Breast epithelium (tissue), 3 donors: ENCODE results near the gene C5AR1.

ENCODE experiments used
- POLR2A ChIP-seq: fragments of 450-650 bp; IDR thresholded peaks from one replicate; pipeline ENCODE4 v1.6.1; 2016; ENCODE audit warnings: antibody characterized with exemption, mild to moderate bottlenecking, moderate library complexity
- POLR2AphosphoS5 ChIP-seq, 3 donors: sonication (generic); formaldehyde crosslinking; IDR thresholded peaks; one replicate each; pipeline ENCODE4 v1.6.1; 2017; ENCODE audit warnings: antibody characterized with exemption in 3 of 3
- TF ChIP-seq, protein P1 (sequence below), 3 donors: fragments of 450-650 bp; IDR thresholded peaks; one replicate each; pipeline ENCODE4 v1.5.1; 2016 to 2017; ENCODE audit warnings: antibody characterized with exemption in 3 of 3, mild to moderate bottlenecking in 3 of 3, moderate library complexity in 3 of 3

DNA sequence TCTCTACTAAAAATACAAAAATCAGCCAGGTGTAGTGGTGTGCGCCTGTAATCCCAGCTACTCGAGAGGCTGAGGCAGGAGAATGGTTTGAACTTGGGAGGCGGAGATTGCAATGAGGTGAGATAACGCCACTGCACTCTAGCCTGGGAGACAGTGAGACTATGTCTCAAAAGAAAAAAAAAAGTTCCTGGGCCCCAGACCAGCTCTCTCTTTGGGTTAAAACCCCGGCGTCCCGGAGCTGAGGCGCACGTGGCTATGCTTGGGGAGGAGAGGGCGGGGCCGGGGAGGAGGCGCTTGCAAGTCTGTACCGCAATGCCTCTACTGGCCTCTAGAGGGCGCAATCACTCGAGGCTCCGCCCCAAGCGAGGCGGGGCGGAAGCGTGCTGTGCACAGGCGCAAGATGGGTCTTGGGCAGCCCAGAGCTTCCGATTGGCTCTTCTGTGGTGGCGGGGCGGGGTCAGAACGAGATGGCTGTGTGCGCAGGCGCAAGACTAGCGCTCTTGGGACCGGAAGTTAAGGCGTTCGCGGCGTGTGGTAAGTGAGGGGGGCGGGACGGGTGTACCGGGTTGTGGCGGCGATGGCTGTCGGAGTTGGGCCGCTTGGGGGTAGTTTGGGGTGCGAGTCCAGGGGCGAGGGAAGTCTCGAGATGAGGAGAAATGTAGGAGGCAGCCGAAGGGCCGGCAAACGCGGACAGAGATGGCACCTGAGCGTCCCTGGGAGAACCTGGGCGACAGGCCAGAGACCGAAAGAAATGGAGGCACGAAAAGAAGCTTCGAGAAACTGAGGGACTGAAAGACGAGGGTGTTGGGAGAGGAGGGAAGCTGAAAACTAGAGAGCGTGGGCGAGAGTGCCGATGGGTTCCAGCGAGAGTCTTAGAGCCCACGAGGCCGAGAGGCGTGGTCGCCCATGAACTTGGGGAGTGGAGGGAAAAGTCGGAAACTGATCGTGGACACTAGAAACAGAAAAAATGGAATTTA, 39.4 kb downstream of the C5AR1 start, which contains the start of gene DHX34:
- TF ChIP-seq POLR2A (peak; percentile 77), POLR2AphosphoS5 (IDR thresholded peaks at IDR 0.05) (peak in 2 of 3 donors; percentile 51 to 54)
- TF ChIP-seq, protein P1, sequence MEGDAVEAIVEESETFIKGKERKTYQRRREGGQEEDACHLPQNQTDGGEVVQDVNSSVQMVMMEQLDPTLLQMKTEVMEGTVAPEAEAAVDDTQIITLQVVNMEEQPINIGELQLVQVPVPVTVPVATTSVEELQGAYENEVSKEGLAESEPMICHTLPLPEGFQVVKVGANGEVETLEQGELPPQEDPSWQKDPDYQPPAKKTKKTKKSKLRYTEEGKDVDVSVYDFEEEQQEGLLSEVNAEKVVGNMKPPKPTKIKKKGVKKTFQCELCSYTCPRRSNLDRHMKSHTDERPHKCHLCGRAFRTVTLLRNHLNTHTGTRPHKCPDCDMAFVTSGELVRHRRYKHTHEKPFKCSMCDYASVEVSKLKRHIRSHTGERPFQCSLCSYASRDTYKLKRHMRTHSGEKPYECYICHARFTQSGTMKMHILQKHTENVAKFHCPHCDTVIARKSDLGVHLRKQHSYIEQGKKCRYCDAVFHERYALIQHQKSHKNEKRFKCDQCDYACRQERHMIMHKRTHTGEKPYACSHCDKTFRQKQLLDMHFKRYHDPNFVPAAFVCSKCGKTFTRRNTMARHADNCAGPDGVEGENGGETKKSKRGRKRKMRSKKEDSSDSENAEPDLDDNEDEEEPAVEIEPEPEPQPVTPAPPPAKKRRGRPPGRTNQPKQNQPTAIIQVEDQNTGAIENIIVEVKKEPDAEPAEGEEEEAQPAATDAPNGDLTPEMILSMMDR (IDR thresholded peaks at IDR 0.05) = peak; percentile 86 to 99 (median 98)
